Esophagus muscularis mucosa (tissue), 4 donors: ENCODE data around the gene CRKL. TPM values are rescaled to one million over a fixed set of nuclear protein-coding genes. Genes with fewer than 3 reads are reported as not detected.

ENCODE experiments used
- total RNA-seq, 4 donors: library from RNA; depleted of rRNA; stranded (reverse); fragments of >200 nt; gene quantifications; one replicate each; pipeline versions ENCODE4 v1.1.0 to v1.2.1, GENCODE V29; 2016

The CRKL gene
- total RNA-seq, 4 donors from 2014 or later = 34.9 to 56.2 (median 47.9) TPM

Other genes with a start within 250 kb of the CRKL start
- gene SERPIND1, start 143.3 kb upstream of the CRKL start, total RNA-seq = under 1 TPM in 3 of 4 donors, not detected in 1; 0.46 to 0.83 (median 0.50) TPM
- gene PI4KA, start 58.6 kb upstream of the CRKL start, total RNA-seq = 100 to 1,000 TPM in 1 of 4 donors, 10 to 100 TPM in 3; 69.8 to 115 (median 82.3) TPM
- gene SNAP29, start 58.4 kb upstream of the CRKL start, total RNA-seq = 10 to 100 TPM; 21.2 to 33.6 (median 26.4) TPM
- 1 to 10 TPM in 3 of 4 donors, under 1 TPM in 1; 0.92 to 1.7 (median 1.4) TPM for gene AIFM3, start 49.8 kb downstream of the CRKL start, total RNA-seq
- gene LZTR1, start 64.9 kb downstream of the CRKL start, total RNA-seq = 10 to 100 TPM; 42.4 to 76.3 (median 57.2) TPM
- gene THAP7, start 84.7 kb downstream of the CRKL start, total RNA-seq = 10 to 100 TPM; 33.2 to 42.4 (median 39.1) TPM
- under 1 TPM; 0.39 to 0.50 (median 0.41) TPM for gene P2RX6, start 97.8 kb downstream of the CRKL start, total RNA-seq
- gene SLC7A4, start 115.2 kb downstream of the CRKL start, total RNA-seq = under 1 TPM; 0.23 to 0.42 (median 0.36) TPM
- not detected for gene LRRC74B, start 128.5 kb downstream of the CRKL start, total RNA-seq